HTR-8/SVneo (cell line): ENCODE results near the gene COL6A2.
"Not testable (repeated sequence)": the region's sequence is repeated elsewhere in the genome, so short reads cannot be mapped to it uniquely, and the experiment has no call there.

Experiments
- DNase-seq: peaks from one replicate; pipeline ENCODE4 v3.0.0; 2011; ENCODE audit warnings: low spot score, mixed read lengths; ENCODE audit not compliant: insufficient read length
- FAIRE-seq: peaks from 2 replicates; lab custom pipeline; 2011; peaks lifted over from hg19 to GRCh38; lab: Jason Lieb, UNC

COL6A2 gene

DNA sequence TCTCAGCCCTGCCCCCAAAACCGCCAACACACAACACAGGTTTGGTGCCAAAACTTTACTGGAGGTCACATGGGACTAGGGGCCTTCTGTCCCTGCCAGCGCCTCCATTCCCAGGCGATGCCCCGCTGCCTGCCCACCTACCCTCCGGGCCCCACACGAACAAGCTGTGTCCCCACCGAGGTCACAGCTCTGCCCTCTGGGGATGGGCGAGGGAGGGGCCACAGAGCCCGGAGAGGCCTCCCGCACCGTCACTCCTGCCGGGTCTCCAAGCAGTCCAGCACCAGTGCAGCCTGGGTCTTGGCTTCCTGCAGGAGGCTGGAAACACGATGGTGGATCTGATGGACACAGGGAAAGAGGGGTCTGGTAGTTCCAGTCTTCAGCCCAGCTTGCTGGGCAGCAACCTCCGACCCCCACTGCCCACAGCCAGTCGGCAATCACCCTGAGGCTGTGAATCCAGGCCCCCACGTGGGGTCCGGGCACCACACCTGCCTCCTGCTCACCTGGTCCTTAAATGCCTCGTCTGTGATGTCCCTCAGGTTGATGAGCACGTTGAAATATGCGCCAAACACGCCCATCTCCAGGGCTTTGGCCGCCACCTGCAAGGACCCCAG, 38.9 kb downstream of the COL6A2 start:
- DNase-seq (no peak), FAIRE-seq (no peak)

DNA sequence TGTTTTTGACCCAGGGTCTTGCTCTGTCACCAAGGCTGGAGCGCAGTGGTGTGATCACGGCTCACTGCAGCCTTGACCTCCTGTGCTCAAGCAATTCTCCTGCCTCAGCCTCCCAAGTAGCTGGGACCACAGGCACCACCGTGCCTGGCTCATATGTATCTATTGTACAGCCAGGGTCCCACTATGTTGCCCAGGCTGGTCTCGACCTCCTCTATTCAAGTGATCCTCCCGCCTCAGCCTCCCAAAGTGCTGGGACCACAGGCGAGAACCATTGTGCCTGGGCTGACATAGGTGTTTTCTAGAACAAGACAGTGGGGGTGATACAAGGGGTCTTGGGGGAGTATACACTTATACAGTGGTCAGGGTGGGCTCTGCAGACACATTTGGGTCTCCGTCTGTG, 40.0 kb downstream of the COL6A2 start:
- FAIRE-seq: no peak
- DNase-seq: no peak

DNA sequence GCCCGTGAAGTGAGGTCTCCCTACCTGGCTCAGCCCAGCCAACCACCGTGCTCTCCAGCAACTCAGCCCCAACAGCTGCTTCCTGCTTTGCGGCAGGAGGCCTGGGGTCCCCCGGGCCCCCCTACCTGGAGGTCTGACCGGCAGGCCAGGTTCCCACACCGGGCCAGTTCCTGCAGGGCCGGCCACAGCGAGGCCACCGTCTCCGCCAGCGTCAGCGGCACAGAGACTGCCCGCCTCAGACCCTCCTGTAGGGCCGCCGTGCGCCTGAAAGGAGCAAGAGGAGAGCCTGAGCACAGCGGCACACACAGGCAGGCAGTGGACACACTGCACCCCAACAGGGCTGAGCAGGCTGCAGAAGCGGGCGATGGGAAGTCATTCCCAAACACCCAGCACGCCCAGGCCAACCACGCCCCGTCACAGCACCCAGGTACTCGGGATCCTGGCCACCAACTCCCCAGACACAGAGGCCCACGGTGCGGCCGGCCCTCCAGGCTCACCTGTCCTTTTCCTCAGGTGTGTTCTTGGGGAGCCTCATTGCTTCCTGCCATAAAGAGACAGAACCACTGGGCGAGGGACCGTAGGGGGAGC, 40.6 kb downstream of the COL6A2 start:
- no peak for FAIRE-seq

DNA sequence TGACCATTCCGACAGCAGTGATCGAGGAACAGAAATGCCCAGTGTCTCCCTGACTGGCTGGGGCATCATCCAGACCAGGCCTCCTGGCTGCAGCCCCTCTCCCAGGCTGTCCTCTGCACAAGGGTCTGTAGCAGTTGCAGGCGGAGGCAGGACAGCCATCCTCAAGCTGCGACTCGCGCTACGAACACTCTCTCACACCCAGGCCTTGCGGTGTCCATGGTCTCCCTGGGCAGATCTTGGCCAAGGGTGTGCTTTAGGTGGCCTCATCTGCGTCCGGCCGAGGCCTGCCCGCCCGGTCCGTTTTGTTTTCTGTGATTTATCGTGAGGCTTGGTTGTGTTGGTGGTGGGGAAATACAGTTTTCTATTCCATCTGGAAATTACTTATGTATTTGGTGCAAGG, 41.8 kb downstream of the COL6A2 start:
- DNase-seq (no peak), FAIRE-seq (no peak)

More for the DNA sequence above, 40.6 kb downstream of the COL6A2 start:
- no peak for DNase-seq

DNA sequence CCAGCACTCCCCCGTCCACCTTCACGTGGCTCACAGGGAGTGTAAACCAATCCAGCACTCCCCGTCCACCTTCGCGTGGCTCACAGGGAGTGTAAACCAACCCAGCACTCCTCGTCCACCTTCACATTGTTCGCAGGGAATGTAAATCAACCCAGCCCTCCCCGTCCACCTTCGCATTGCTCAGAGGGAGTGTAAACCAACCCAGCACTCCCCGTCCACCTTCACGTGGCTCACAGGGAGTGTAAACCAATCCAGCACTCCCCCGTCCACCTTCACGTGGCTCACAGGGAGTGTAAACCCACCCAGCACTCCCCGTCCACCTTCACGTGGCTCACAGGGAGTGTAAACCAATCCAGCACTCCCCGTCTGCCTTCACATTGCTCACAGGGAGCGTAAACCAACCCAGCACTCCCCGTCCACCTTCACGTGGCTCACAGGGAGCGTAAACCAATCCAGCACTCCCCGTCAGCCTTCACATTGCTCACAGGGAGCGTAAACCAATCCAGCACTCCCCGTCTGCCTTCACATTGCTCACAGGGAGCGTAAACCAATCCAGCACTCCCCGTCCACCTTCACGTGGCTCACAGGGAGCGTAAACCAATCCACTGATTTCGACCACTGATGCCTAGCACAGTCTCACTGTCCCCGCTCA, 42.6 kb downstream of the COL6A2 start:
- DNase-seq: not testable (repeated sequence)
- peak; percentile 98 for FAIRE-seq

DNA sequence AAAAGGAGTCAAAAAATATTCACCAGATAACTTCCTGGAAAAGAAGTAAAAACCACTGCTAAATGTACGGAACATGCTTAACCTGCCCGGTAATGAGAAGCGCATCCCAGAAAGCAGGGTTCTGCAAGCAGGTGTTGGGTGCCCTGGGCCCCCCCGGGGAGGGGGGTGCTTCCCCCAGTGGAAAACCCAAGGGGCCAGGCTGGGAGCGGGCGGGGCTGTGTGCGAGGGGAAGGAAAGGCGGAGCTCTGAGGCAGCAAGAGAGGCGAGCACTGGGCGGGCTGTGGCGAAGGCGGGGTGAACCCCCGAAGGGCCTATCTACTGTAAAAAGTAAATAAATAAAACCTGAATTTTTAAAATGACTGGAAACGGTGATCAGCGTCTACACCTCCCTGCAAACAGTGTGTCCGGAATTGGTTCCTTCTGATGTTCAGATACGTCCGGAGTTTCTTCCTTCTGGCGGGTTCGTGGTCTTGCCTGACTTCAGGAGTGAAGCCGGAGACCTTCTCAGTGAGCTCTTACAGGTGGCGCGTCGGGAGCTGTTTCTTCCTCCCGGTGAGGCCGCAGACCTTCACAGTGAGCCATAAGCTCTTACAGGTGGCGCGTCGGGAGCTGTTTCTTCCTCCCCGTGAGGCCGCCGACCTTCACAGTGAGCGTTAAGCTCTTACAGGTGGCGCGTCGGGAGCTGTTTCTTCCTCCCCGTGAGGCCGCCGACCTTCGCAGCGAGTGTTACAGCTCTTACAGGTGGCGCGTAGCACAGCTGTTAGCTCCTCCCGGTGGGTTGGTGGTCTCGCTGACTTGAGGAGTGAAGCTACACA, 44.1 kb downstream of the COL6A2 start:
- DNase-seq: no peak

DNA sequence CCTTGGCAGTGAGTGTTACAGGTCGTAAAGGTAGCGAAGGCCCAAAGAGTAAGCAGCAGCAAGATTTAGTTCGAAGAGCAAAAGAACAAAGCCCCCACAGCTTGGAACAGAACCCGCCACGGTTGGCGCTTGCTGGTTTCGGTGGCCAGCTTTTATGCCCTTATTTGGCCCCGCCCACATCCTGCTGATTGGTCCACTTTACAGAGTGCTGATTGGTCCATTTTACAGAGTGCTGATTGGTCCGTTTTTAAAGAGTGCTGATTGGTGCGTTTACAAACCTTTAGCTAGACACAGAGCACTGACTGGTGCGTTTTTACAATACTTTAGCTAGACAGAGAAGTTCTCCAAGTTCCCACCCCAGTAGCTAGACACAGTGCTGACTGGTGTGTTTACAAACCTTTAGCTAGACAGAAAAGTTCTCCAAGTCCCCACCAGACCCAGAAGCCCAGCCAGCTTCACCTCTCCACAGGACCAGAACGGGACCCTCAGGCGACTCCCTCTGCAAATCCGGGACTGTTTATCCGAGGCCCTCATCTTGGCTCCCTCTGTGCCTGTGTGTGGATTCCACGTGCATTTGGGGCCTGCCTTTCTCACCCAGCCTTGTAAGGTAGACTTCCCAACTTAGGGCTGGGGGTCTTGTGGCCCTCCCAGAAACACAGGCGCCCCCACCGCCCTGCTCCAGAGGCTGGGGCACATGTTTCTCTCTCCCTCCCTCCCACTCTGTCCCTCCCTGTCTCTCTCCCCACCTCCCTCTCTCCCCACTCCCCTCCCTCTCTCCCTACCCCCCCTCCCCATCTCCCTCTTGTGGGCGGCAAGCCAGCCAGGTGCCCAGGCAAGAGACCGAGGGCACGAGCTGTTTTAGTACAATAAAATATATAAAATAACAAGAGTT, 44.9 kb downstream of the COL6A2 start:
- DNase-seq (no peak), FAIRE-seq (no peak)

More for the DNA sequence above, 44.1 kb downstream of the COL6A2 start:
- peak; percentile 16 for FAIRE-seq

DNA sequence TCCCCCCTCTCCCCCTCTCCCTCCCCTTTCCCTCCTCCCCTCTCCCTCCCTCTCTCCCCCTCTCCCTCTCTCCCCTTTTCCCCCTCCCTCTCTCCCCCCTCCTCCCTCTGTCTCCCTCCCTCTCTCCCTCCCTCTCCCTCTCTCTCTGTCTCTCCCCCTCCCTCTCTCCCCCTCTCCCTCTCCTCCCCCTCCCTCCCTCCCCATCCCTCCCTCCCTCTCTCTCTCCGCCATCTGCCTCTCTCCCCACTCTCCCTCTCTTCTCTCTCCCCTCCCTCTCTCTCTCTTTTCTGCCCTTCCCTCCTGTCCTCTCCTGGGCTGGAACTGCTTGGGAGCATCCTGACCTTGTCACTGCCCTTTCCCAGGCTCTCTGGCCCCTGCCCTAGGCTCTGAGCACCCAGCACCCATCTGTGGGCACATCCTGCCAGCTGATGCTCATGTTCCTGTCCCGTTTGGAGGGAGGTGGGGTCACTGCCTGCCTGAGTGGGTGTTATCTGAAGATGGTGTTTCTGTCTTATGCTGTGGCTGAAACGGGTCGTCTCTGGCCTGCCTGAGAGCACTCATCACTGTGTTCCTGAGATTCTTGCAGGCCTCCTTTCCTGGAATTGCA, 46.7 kb downstream of the COL6A2 start:
- FAIRE-seq: no peak

DNA sequence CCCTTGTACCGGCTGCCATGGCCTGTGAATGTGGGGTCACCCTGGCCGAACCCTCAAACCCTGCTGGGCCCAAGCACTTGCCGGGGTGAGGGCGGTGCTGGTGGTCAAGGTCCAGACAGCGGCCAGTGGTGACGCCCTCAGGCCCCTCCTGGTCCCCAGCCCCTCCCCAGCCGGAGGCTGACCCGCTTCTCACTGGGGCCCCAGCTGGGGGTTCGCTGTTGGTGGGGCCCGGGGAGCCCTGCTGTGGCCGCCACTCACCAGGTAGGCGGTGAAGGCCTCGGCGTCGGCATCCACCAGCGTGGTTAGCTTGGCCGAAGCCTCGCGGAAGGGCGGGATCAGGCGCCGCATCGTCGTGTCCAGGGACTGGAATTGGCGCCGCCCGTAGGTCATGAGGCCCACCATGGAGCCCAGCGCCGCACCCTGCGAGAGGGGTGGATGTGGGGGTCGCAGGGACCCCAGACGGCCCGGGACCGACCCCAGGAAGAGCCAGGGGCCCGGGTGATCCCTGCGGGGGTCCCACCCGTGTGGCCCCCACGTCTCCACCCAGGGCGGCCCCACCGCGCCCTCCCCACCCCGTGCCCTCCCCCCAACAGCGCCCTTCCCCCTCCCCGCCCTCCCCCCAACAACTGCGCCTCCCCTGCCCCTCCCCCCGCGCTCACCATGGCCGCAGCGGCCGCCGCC, 47.4 kb downstream of the COL6A2 start:
- no peak for FAIRE-seq
- DNase-seq: no peak

More for the DNA sequence above, 46.7 kb downstream of the COL6A2 start:
- DNase-seq: no peak

DNA sequence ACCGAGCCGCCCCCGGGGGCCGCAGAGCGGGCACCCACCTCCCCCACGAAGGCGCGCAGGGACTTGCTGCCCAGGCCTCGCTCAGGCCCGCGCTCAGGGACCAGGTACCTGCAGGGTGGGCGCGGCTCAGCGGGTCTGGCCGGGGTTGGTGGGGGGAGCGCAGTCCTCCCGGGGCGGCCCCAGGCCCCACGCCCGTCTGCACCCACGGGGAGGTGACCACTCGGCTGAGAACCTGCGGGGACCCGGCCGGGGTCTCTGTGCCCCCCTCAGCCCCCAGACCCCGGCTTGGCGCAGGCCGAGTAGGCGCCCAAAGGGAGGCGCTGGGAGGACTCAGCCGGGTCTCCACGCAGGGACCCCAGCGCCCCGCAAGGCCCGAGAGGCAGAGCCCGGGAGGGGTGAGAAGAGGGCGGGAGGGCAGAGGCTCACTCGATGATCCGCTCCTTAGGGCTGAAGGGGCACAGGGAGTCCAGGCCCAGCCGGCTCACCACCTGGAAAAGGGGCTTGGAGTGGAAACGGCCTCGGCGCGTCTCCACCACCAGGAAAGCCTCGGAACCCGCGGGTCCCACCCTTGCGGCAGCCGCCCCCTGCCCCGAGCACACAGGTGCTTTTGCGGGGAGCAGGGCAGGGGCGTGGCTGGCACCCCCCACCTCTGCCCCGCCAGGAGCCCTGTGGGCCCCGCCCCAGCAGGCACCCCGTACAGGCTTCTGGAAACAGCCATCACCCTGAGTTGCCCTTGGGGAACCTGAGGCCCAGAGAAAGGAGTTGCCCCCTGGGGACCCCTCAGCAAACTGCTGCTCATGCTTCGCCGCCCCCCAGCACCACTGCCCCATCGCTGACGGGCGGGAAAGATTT, 48.2 kb downstream of the COL6A2 start:
- DNase-seq (no peak), FAIRE-seq (no peak)

DNA sequence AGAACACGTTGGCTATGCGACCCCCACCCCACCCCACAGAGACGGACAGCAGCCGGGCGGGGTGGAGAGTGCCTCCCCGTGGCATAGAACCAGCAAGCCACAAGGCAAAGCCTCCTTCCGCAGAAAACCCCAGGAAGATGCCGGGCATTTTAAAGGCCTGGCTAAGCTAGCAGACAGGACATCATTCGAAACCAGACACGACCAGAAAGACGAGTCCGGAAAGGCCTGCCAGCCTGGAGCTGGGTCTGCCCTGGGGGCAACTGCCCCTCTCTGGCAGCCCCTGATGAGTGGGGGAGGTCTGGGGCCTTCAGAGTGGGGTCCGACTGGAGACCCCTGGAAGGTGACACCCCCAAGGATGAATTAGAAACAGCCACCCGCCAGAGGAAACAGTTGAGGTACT, 48.9 kb downstream of the COL6A2 start:
- no peak for DNase-seq
- FAIRE-seq: no peak

DNA sequence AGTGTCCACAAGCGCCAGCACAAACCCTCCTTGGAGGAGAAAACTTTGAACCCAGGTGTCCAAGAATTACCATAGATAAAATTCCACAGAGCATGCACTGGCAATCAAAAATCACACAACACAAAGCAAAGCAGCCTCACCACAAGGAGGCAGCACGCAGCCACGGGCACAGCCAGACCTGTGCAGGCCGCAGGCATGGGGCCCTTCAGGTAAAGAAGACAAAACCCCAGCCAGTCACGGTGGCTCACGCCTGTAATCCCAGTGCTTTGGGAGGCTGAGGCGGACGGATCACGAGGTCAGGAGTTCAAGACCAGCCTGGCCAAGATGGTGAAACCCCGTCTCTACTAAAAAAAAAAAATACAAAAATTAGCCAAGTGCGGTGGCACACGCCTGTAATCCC, 49.5 kb downstream of the COL6A2 start:
- FAIRE-seq: peak; percentile 71
- DNase-seq: peak; percentile 62

DNA sequence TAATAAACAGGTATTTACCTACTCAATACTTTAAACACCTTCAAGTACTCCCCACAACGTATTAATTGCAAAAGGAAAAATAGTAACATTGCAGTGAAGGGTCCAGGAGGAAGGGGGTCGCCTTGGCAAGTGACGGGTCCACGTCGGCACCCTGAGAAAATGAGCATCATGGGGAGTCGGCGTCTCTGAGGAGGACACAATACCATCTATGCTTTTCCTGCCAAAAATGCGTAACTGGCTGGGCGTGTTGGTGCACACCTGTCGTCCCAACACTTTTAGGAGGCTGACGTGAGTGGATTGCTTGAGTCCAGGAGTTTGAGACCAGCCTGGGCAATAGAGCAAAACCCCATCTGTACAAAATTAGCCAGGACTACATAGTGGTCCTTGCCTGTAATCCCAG, 50.2 kb downstream of the COL6A2 start:
- FAIRE-seq (no peak), DNase-seq (no peak)

DNA sequence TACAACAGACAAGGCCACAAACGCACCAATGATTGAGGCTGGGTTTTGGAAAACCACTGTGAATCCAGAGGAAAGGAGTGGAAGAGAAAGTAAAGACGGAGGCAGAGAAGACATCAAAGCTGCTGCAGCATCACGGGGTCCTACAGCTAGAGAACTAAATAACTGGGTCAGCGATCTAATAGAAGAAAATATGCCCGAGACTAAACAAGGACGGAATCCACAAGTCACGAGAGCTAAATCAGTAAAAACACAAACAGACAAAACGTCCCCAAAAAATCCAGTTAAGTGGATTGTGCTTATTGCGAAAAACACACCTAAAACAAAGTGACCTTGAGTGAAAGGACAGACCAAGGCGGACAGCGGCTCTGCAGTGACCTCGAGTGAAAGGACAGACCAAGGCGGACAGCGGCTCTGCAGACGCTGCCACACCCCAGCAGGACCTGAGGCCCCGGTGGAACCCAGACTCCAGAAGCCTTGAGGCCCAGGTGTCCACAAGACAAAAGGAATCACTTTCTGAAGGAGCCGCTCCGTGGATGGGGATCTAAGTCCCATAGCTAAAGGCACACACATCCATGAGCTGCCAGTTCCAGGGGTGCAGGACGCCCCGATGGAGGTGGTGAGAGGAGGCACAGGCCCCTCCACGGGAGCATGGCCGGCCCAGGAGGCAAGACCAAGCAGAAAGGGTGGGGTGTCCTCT, 51.4 kb downstream of the COL6A2 start:
- no peak for FAIRE-seq
- DNase-seq: no peak

DNA sequence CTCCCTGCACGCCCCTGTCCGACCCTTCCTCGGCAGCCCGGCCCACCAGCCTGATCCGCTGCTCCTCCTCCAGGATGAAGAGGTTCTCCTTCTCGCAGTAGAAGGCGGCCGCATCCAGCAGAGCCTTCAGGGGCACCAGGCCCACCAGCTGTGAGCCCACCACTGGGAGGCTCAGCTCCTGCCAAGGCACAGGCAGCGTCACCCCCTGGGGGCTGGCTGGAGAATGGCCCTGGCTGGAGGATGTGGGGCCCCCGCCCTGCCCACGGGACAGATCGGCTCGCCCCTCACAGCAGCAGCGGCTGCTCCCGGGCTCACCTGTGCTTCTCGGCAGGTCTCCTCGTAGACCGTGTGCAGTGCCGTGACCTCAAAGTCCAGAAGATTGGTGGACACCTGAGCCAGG, 52.2 kb downstream of the COL6A2 start:
- FAIRE-seq (no peak), DNase-seq (no peak)

DNA sequence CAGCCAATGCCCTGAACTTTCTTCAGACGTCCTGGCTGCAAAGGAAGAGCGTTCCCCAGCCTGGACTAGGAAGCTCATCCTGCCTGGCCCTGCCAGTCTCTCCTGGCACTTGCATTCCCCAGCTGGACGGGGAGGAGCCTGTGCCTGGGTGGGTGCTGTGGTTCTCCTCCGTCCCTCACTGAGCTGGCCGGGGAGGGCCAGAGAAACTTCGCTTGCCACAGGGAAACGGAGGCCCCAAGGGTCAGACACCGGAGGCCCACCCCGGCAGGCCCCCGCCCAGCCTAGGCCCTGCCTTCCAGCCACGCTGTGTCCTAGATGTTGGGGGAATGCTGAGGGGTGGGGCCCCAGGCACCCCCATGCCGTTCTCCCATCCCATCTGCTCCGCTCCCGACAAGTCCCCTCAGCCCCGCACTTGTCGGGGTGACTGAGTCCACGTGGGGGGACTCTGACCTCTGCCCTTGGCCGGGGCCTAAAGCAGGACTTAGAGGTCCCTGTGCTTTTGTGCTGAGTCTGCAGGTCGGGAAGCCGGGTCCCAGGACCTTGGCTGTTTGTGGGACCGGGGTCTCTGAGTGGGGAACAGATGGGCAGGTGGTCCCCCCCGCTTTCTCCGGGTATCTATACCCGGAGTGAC, 52.7 kb downstream of the COL6A2 start:
- FAIRE-seq (no peak), DNase-seq (no peak)
